Astrocyte of the spinal cord (primary cell): ENCODE measurements around the gene FARP1.

Experiments used
- DNase-seq: peaks from one replicate; pipeline ENCODE4 v3.0.0; 2011; ENCODE audit warnings: low read depth, low spot score
- H3K4me3 ChIP-seq: 2 replicates; pipeline ENCODE4 v1.5.1; 2011; ENCODE audit warnings: low read depth, mild to moderate bottlenecking, low read length, moderate library complexity
- CTCF ChIP-seq: IDR thresholded peaks from 2 replicates; pipeline ENCODE4 v1.5.1; 2012; ENCODE audit warnings: low read depth, mild to moderate bottlenecking, low read length, inconsistent platforms
- in situ Hi-C: cut with HindIII; loops from 2 replicates; pipeline ENCODE4 v1.10.0; 2017; ENCODE audit warnings: low sequenced_read_pairs

FARP1 gene

GRCh38 chr13:98332222-98332621 is 189.3 kb downstream of the FARP1 start:
- no peak overlapping the region for H3K4me3 ChIP-seq
- no peak for DNase-seq
- in situ Hi-C loops = no loop called here
- TF ChIP-seq CTCF = no peak

- no peak for TF ChIP-seq CTCF
- in situ Hi-C loops = no loop called here
Observed at GRCh38 chr13:98332691-98333090, 189.8 kb downstream of the FARP1 start.

GRCh38 chr13:98333486-98333885 is 190.6 kb downstream of the FARP1 start:
- DNase-seq = no peak
- no peak overlapping the region for H3K4me3 ChIP-seq
- no peak for TF ChIP-seq CTCF
- in situ Hi-C loops = no loop called here

More at GRCh38 chr13:98332691-98333090, 189.8 kb downstream of the FARP1 start:
- DNase-seq = no peak
- no peak overlapping the region for H3K4me3 ChIP-seq

- TF ChIP-seq CTCF = no peak
- H3K4me3 ChIP-seq = no peak overlapping the region
- no peak for DNase-seq
- in situ Hi-C loops = no loop called here
Observed at GRCh38 chr13:98334620-98335205, 191.8 kb downstream of the FARP1 start.

- DNase-seq = no peak
- TF ChIP-seq CTCF = no peak
- in situ Hi-C loops = no loop called here
- no peak overlapping the region for H3K4me3 ChIP-seq
Observed at GRCh38 chr13:98335721-98336120, 192.8 kb downstream of the FARP1 start.

- H3K4me3 ChIP-seq = no peak overlapping the region
- DNase-seq = no peak
- TF ChIP-seq CTCF = no peak
- in situ Hi-C loops = no loop called here
Observed at GRCh38 chr13:98338310-98338709, 195.4 kb downstream of the FARP1 start.
